Measurements from ENCODE around the gene ACKR2. TPM values are rescaled to one million over a fixed set of nuclear protein-coding genes. Genes with fewer than 3 reads are reported as not detected.

Gene ACKR2
- total and polyA plus RNA-seq, 2 of the 13 experiments (the other 11 are each of a cell fraction or from before 2014, with no cell fraction given), result 1.1 to 1.9 TPM

DNA sequence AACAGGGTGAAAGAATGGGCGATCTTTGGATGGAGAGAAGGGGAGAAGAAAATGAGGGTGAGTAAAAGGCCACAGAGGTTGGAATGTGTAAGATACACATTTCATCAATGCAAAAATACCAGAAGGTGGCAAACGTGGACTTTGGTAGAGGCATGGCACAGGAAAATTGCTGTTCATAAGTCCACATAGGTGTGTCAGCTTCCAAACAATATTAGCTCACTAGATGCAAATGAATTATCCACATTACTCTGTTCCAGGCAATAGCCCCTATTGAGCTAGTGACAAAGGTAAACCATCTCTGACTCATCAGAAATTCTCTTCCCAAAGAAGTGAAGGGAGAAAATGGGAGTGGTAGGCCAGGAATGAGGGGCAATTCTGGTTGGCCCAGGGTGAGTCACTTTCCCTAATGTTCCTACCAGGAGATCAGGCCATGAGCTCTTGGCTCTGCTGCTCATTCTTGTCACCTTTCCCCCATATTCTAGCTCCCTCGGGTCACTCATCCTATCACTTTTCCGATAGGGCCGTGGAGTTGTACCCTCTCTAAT is 19.9 kb downstream of the ACKR2 start (continued):
- TF ChIP-seq SMYD3 (CRISPR knock-in tag; IDR thresholded peaks at IDR 0.05), result no peak
- TF ChIP-seq YEATS2 (CRISPR knock-in tag; IDR thresholded peaks at IDR 0.05; ENCODE audit: borderline replicate concordance), result 0 out of 2 replicates have a peak, but pooled peaks have one; percentile 20
- TF ChIP-seq, protein P1, sequence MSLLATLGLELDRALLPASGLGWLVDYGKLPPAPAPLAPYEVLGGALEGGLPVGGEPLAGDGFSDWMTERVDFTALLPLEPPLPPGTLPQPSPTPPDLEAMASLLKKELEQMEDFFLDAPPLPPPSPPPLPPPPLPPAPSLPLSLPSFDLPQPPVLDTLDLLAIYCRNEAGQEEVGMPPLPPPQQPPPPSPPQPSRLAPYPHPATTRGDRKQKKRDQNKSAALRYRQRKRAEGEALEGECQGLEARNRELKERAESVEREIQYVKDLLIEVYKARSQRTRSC (CRISPR knock-in tag; IDR thresholded peaks at IDR 0.05; ENCODE audit: low read depth), result no peak
- 0 out of 2 replicates have a peak, but pooled peaks have one; percentile 46 for TF ChIP-seq PRMT3 (CRISPR knock-in tag; IDR thresholded peaks at IDR 0.05; ENCODE audit: borderline replicate concordance, low read depth)
- TF ChIP-seq, protein P2, sequence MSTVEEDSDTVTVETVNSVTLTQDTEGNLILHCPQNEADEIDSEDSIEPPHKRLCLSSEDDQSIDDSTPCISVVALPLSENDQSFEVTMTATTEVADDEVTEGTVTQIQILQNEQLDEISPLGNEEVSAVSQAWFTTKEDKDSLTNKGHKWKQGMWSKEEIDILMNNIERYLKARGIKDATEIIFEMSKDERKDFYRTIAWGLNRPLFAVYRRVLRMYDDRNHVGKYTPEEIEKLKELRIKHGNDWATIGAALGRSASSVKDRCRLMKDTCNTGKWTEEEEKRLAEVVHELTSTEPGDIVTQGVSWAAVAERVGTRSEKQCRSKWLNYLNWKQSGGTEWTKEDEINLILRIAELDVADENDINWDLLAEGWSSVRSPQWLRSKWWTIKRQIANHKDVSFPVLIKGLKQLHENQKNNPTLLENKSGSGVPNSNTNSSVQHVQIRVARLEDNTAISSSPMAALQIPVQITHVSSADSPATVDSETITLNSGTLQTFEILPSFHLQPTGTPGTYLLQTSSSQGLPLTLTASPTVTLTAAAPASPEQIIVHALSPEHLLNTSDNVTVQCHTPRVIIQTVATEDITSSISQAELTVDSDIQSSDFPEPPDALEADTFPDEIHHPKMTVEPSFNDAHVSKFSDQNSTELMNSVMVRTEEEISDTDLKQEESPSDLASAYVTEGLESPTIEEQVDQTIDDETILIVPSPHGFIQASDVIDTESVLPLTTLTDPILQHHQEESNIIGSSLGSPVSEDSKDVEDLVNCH (CRISPR knock-in tag; IDR thresholded peaks at IDR 0.05), result no peak
- TF ChIP-seq TEAD2 (CRISPR knock-in tag; IDR thresholded peaks at IDR 0.05), result no peak
- TF ChIP-seq ZNF713 (CRISPR knock-in tag; IDR thresholded peaks at IDR 0.05), result no peak
- no peak for TF ChIP-seq ZNF616 (CRISPR knock-in tag; IDR thresholded peaks at IDR 0.05; ENCODE audit: low read depth)
- no peak for TF ChIP-seq HIVEP1 (CRISPR knock-in tag; IDR thresholded peaks at IDR 0.05)
- TF ChIP-seq ZIK1 (CRISPR knock-in tag; IDR thresholded peaks at IDR 0.05; ENCODE audit: borderline replicate concordance, low read depth), result no peak
- TF ChIP-seq ONECUT2 (CRISPR knock-in tag; IDR thresholded peaks at IDR 0.05), result no peak
- TF ChIP-seq, protein P3, sequence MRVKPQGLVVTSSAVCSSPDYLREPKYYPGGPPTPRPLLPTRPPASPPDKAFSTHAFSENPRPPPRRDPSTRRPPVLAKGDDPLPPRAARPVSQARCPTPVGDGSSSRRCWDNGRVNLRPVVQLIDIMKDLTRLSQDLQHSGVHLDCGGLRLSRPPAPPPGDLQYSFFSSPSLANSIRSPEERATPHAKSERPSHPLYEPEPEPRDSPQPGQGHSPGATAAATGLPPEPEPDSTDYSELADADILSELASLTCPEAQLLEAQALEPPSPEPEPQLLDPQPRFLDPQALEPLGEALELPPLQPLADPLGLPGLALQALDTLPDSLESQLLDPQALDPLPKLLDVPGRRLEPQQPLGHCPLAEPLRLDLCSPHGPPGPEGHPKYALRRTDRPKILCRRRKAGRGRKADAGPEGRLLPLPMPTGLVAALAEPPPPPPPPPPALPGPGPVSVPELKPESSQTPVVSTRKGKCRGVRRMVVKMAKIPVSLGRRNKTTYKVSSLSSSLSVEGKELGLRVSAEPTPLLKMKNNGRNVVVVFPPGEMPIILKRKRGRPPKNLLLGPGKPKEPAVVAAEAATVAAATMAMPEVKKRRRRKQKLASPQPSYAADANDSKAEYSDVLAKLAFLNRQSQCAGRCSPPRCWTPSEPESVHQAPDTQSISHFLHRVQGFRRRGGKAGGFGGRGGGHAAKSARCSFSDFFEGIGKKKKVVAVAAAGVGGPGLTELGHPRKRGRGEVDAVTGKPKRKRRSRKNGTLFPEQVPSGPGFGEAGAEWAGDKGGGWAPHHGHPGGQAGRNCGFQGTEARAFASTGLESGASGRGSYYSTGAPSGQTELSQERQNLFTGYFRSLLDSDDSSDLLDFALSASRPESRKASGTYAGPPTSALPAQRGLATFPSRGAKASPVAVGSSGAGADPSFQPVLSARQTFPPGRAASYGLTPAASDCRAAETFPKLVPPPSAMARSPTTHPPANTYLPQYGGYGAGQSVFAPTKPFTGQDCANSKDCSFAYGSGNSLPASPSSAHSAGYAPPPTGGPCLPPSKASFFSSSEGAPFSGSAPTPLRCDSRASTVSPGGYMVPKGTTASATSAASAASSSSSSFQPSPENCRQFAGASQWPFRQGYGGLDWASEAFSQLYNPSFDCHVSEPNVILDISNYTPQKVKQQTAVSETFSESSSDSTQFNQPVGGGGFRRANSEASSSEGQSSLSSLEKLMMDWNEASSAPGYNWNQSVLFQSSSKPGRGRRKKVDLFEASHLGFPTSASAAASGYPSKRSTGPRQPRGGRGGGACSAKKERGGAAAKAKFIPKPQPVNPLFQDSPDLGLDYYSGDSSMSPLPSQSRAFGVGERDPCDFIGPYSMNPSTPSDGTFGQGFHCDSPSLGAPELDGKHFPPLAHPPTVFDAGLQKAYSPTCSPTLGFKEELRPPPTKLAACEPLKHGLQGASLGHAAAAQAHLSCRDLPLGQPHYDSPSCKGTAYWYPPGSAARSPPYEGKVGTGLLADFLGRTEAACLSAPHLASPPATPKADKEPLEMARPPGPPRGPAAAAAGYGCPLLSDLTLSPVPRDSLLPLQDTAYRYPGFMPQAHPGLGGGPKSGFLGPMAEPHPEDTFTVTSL (CRISPR knock-in tag; IDR thresholded peaks at IDR 0.05; ENCODE audit: borderline replicate concordance), result peak; percentile 43; the same call in 1 of the 2 replicates
- no peak for TF ChIP-seq ZNF354B (CRISPR knock-in tag; IDR thresholded peaks at IDR 0.05)
- TF ChIP-seq, protein P4, sequence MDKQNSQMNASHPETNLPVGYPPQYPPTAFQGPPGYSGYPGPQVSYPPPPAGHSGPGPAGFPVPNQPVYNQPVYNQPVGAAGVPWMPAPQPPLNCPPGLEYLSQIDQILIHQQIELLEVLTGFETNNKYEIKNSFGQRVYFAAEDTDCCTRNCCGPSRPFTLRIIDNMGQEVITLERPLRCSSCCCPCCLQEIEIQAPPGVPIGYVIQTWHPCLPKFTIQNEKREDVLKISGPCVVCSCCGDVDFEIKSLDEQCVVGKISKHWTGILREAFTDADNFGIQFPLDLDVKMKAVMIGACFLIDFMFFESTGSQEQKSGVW (CRISPR knock-in tag; IDR thresholded peaks at IDR 0.05; ENCODE audit: borderline replicate concordance), result no peak
- no peak for TF ChIP-seq ZNF180 (CRISPR knock-in tag; IDR thresholded peaks at IDR 0.05; ENCODE audit: borderline replicate concordance, low read depth)
- TF ChIP-seq, protein P5, sequence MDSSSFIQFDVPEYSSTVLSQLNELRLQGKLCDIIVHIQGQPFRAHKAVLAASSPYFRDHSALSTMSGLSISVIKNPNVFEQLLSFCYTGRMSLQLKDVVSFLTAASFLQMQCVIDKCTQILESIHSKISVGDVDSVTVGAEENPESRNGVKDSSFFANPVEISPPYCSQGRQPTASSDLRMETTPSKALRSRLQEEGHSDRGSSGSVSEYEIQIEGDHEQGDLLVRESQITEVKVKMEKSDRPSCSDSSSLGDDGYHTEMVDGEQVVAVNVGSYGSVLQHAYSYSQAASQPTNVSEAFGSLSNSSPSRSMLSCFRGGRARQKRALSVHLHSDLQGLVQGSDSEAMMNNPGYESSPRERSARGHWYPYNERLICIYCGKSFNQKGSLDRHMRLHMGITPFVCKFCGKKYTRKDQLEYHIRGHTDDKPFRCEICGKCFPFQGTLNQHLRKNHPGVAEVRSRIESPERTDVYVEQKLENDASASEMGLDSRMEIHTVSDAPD (CRISPR knock-in tag; IDR thresholded peaks at IDR 0.05), result no peak; the same call in 1 of the 2 replicates
- no peak for TF ChIP-seq ZNF766 (CRISPR knock-in tag; IDR thresholded peaks at IDR 0.05; ENCODE audit: borderline replicate concordance)
- no peak for TF ChIP-seq TOE1 (CRISPR knock-in tag; IDR thresholded peaks at IDR 0.05)
- TF ChIP-seq NFYB (CRISPR knock-in tag; IDR thresholded peaks at IDR 0.05), result 0 out of 2 replicates have a peak, but pooled peaks have one; percentile 22
